HG03565 (cell line): Measurements from ENCODE around the gene MIA3.
"Not testable (repeated sequence)": the region's sequence is repeated elsewhere in the genome, so short reads cannot be mapped to it uniquely, and the experiment has no call there.

Source experiments
- ATAC-seq: cut with Tn5 transposase; IDR thresholded peaks from one replicate; pipeline ENCODE4 v1.9.1; 2021; ENCODE audit warnings: mild to moderate bottlenecking, moderate library complexity; ENCODE audit not compliant: unreplicated experiment

Gene MIA3

GRCh38 chr1:222665964-222666363, 48.1 kb downstream of the MIA3 start:
- ATAC-seq: no peak

GRCh38 chr1:222668184-222668583, 50.3 kb downstream of the MIA3 start:
- ATAC-seq: not testable (repeated sequence)

GRCh38 chr1:222669107-222669506, 51.2 kb downstream of the MIA3 start:
- ATAC-seq: not testable (repeated sequence)

- ATAC-seq: no peak
Observed at GRCh38 chr1:222670110-222670509, 52.2 kb downstream of the MIA3 start.

- no peak for ATAC-seq
Observed at GRCh38 chr1:222680080-222680479, 62.2 kb downstream of the MIA3 start.

GRCh38 chr1:222691016-222691415, 73.1 kb downstream of the MIA3 start:
- ATAC-seq: no peak

GRCh38 chr1:222694927-222695326, 77.0 kb downstream of the MIA3 start:
- ATAC-seq: no peak

- ATAC-seq: no peak
Observed at GRCh38 chr1:222696741-222697140, 78.8 kb downstream of the MIA3 start.

GRCh38 chr1:222697203-222697602, 79.3 kb downstream of the MIA3 start:
- ATAC-seq: no peak

- no peak for ATAC-seq
Observed at GRCh38 chr1:222697826-222698225, 79.9 kb downstream of the MIA3 start.

- ATAC-seq: no peak
Observed at GRCh38 chr1:222702210-222702609, 84.3 kb downstream of the MIA3 start.

GRCh38 chr1:222704260-222704659, 86.4 kb downstream of the MIA3 start:
- ATAC-seq: no peak

- no peak for ATAC-seq
Observed at GRCh38 chr1:222706815-222707214, 88.9 kb downstream of the MIA3 start.

- no peak for ATAC-seq
Observed at GRCh38 chr1:222709700-222710153, 91.8 kb downstream of the MIA3 start.

- ATAC-seq: peak; percentile 23
Observed at GRCh38 chr1:222711319-222712252, 93.7 kb downstream of the MIA3 start.

- peak; percentile 49 for ATAC-seq
Observed at GRCh38 chr1:222712253-222713090, 94.6 kb downstream of the MIA3 start, which contains the start of the genes AIDA and BROX. TSS of gene AIDA (minus strand) at chr1:222712491. CDS start at chr1:222712317, 174 bp downstream. TSS of gene BROX (plus strand) at chr1:222712564. CDS start at chr1:222715700, 3,136 bp downstream.

GRCh38 chr1:222713091-222713961, 95.4 kb downstream of the MIA3 start:
- ATAC-seq: peak; percentile 59

- no peak for ATAC-seq
Observed at GRCh38 chr1:222716393-222716792, 98.5 kb downstream of the MIA3 start.
